Esophagus muscularis mucosa (tissue), 4 donors: ENCODE data around the gene PDZRN3. TPM values are rescaled to one million over a fixed set of nuclear protein-coding genes. Genes with fewer than 3 reads are reported as not detected.

Source experiments
- DNase-seq: peaks from one replicate; pipeline ENCODE4 v3.0.0-alpha.2; 2017; ENCODE audit errors: extremely low spot score
- H3K27ac ChIP-seq, 4 donors: fragments of 200-600 bp; sonication (generic); replicated peaks in 1 of 4; 1 replicate in 3 of 4; 2 replicates in 1 of 4; pipeline ENCODE4 v1.5.1; 2016 to 2019; ENCODE audit warnings: mild to moderate bottlenecking in 1 of 4
- H3K27me3 ChIP-seq, 4 donors: fragments of 200-600 bp; sonication (generic); one replicate each; pipeline versions ENCODE4 v1.5.1 to v1.6.0; 2016 to 2019
- H3K36me3 ChIP-seq, 4 donors: fragments of 200-600 bp; sonication (generic); one replicate each; pipeline ENCODE4 v1.5.1; 2016 to 2019
- H3K4me1 ChIP-seq, 4 donors: fragments of 200-600 bp; sonication (generic); one replicate each; pipeline ENCODE4 v1.5.1; 2016 to 2019
- H3K4me3 ChIP-seq, 4 donors: fragments of 200-600 bp; sonication (generic); 1 replicate in 2 of 4; 2 replicates in 2 of 4; pipeline ENCODE4 v1.5.1; 2016 to 2019; ENCODE audit warnings: mild to moderate bottlenecking in 4 of 4, moderate library complexity in 1 of 4
- H3K9me3 ChIP-seq, 4 donors: fragments of 200-600 bp; sonication (generic); 1 replicate in 3 of 4; 2 replicates in 1 of 4; pipeline ENCODE4 v1.5.1; 2016 to 2019
- CTCF ChIP-seq, 3 experiments: fragments of 200-600 bp in 2 of 3; fragments of 450-650 bp in 1 of 3; sonication (generic) in 2 of 3; IDR thresholded peaks; one replicate each; pipeline ENCODE4 v1.5.1; 2017 to 2019; ENCODE audit warnings: antibody characterized with exemption in 3 of 3, mild to moderate bottlenecking in 2 of 3, moderate library complexity in 1 of 3
- EP300 ChIP-seq: sonication (generic); formaldehyde crosslinking; IDR thresholded peaks from one replicate; pipeline ENCODE4 v1.6.1; 2017; ENCODE audit warnings: antibody characterized with exemption
- POLR2A ChIP-seq: fragments of 450-650 bp; IDR thresholded peaks from one replicate; pipeline ENCODE4 v1.6.1; 2017; ENCODE audit warnings: antibody characterized with exemption, moderate library complexity, mild to moderate bottlenecking, low read depth
- POLR2AphosphoS5 ChIP-seq, 2 donors: sonication (generic); formaldehyde crosslinking; IDR thresholded peaks; one replicate each; pipeline ENCODE4 v1.6.1; 2017; ENCODE audit warnings: antibody characterized with exemption in 2 of 2
- WGBS: methylation state at CpG from one replicate; pipeline ENCODE4 v1.1.5; 2018; 5-methylcytosine and 5-hydroxymethylcytosine counted together
- intact Hi-C: fragments of 100-400 bp; cut with DNase I; formaldehyde crosslinking; loops from one replicate; pipeline ENCODE4 v1.15.1; 2023
- total RNA-seq, 4 donors: library from RNA; depleted of rRNA; stranded (reverse); fragments of >200 nt; gene quantifications; one replicate each; pipeline versions ENCODE4 v1.1.0 to v1.2.1, GENCODE V29; 2016

The PDZRN3 gene
- total RNA-seq, 4 donors from 2014 or later, result 149 to 314 (median 220) TPM

- Histone ChIP-seq H3K4me1 (peaks cover 46 to 97% (median 93%) of the 10 kb centered on the region in 4 donors), H3K9me3 (no peaks in the 10 kb centered on the region), H3K27ac (peak overlapping the region; percentile 86 to 88 (median 87)), H3K36me3 (no peaks in the 10 kb centered on the region), H3K4me3 (peak overlapping the region in 3 of 4 donors; percentile 11 to 37 (median 22)), H3K27me3 (no peaks in the 10 kb centered on the region)
- WGBS, result 25% methylated on average over 21 of the region's 21 CpGs
- intact Hi-C loops, result loop anchor here (2.0 to 5.0 kb wide), 3 partner anchors 90 to 295 kb away; no protein-coding TSS in a partner anchor
- peak; percentile 91 for DNase-seq
- no peak for TF ChIP-seq POLR2A
- peak; percentile 6 to 65 for TF ChIP-seq POLR2AphosphoS5 (IDR thresholded peaks at IDR 0.05)
- TF ChIP-seq EP300, result no peak
- TF ChIP-seq CTCF (IDR thresholded peaks at IDR 0.05), result no peak
Observed at GRCh38 chr3:73511571-73512525, 112.9 kb downstream of the PDZRN3 start.

- peak; percentile 78 for DNase-seq
- 71% methylated on average over 3 of the region's 3 CpGs for WGBS
- no peak for TF ChIP-seq CTCF (IDR thresholded peaks at IDR 0.05)
- TF ChIP-seq POLR2A, result no peak
- TF ChIP-seq EP300, result no peak
- no peak for TF ChIP-seq POLR2AphosphoS5 (IDR thresholded peaks at IDR 0.05)
- Histone ChIP-seq H3K27ac (peak overlapping the region; percentile 86 to 88 (median 87)), H3K27me3 (no peaks in the 10 kb centered on the region), H3K9me3 (no peaks in the 10 kb centered on the region), H3K4me3 (no peak overlapping the region), H3K36me3 (no peaks in the 10 kb centered on the region), H3K4me1 (peaks cover 42 to 98% (median 89%) of the 10 kb centered on the region in 4 donors)
- intact Hi-C loops, result loop anchor here (2.0 to 5.0 kb wide), 3 partner anchors 92 to 297 kb away; no protein-coding TSS in a partner anchor
Observed at GRCh38 chr3:73510784-73511183, 114.0 kb downstream of the PDZRN3 start.

GRCh38 chr3:73510334-73510733, 114.4 kb downstream of the PDZRN3 start:
- intact Hi-C loops, result loop anchor here (2.0 to 5.0 kb wide), 3 partner anchors 92 to 297 kb away; no protein-coding TSS in a partner anchor
- H3K36me3 ChIP-seq, result no peaks in the 10 kb centered on the region
- H3K27ac ChIP-seq, result peak overlapping the region; percentile 86 to 88 (median 87)
- no peaks in the 10 kb centered on the region for H3K27me3 ChIP-seq
- TF ChIP-seq CTCF (IDR thresholded peaks at IDR 0.05) (no peak), EP300 (no peak), POLR2A (no peak), POLR2AphosphoS5 (IDR thresholded peaks at IDR 0.05) (no peak)
- H3K4me1 ChIP-seq, result peaks cover 37 to 96% (median 87%) of the 10 kb centered on the region in 4 donors
- no peaks in the 10 kb centered on the region for H3K9me3 ChIP-seq
- no peak overlapping the region for H3K4me3 ChIP-seq
- WGBS, result 80% methylated on average over 4 of the region's 4 CpGs
- peak; percentile 53 for DNase-seq

- H3K36me3 ChIP-seq, result no peaks in the 10 kb centered on the region
- no peak overlapping the region for H3K4me3 ChIP-seq
- H3K27me3 ChIP-seq, result no peaks in the 10 kb centered on the region
- TF ChIP-seq POLR2A (no peak), CTCF (IDR thresholded peaks at IDR 0.05) (no peak), POLR2AphosphoS5 (IDR thresholded peaks at IDR 0.05) (no peak), EP300 (no peak)
- H3K9me3 ChIP-seq, result no peaks in the 10 kb centered on the region
- peaks cover 40 to 95% (median 86%) of the 10 kb centered on the region in 4 donors for H3K4me1 ChIP-seq
- intact Hi-C loops, result loop anchor here (2.0 to 5.0 kb wide), 5 partner anchors 78 to 337 kb away; no protein-coding TSS in a partner anchor
- DNase-seq, result peak; percentile 77
- peak overlapping the region; percentile 86 to 88 (median 87) for H3K27ac ChIP-seq
- 58% methylated on average over 7 of the region's 7 CpGs for WGBS
Observed at GRCh38 chr3:73509816-73510215, 114.9 kb downstream of the PDZRN3 start.
